Panc1 (cell line): ENCODE data around the gene POLDIP3. TPM values are rescaled to one million over a fixed set of nuclear protein-coding genes. Genes with fewer than 3 reads are reported as not detected.

Experiments
- ATAC-seq: fragments of 200-7000 bp; cut with Tn5 transposase; 2 replicates; pipeline ENCODE4 v1.9.1; 2020; ENCODE audit warnings: mild to moderate bottlenecking, moderate library complexity
- BruUV-seq: library from RNA; stranded (reverse); fragments of 400-500 nt; replicated peaks from 2 replicates; lab custom pipeline; 2021; lab: Mats Ljungman, UMichigan
- CTCF ChIA-PET: fragments of 300-600 bp; sonication (Branson Sonifier 250); formaldehyde crosslinking; loops from one replicate; lab custom pipeline; 2022; ENCODE audit warnings: antibody characterized with exemption; lab: Charles Lee
- POLR2A ChIA-PET: fragments of 300-600 bp; sonication (Branson Sonifier 250); formaldehyde crosslinking; loops from one replicate; lab custom pipeline; 2022; ENCODE audit warnings: antibody characterized with exemption; lab: Charles Lee
- DNase-seq: peaks from one replicate; pipeline ENCODE4 v3.0.0-alpha.2; 2010; ENCODE audit warnings: low read depth, low spot score
- H3K27ac ChIP-seq: 2 replicates; pipeline ENCODE4 v1.5.1; 2011; ENCODE audit warnings: mild to moderate bottlenecking, low read length, inconsistent platforms
- H3K27me3 ChIP-seq: fragments of 200-500 bp; sonication (Bioruptor generic); 2 replicates; pipeline ENCODE4 v1.6.0; 2014; ENCODE audit warnings: low read length, inconsistent platforms; ENCODE audit not compliant: control insufficient read depth, insufficient read depth
- H3K36me3 ChIP-seq: fragments of 200-500 bp; sonication (Bioruptor generic); 2 replicates; pipeline ENCODE4 v1.5.1; 2014; ENCODE audit warnings: inconsistent platforms, mild to moderate bottlenecking, low read length, moderate library complexity; ENCODE audit not compliant: control insufficient read depth, insufficient read depth
- H3K4me1 ChIP-seq: 2 replicates; pipeline ENCODE4 v1.5.1; 2011; ENCODE audit warnings: inconsistent platforms, mild to moderate bottlenecking, low read length, moderate library complexity; ENCODE audit not compliant: control insufficient read depth, insufficient read depth
- H3K4me3 ChIP-seq, 2 experiments: 2 replicates each; pipeline ENCODE4 v1.5.1; 2011 to 2012; ENCODE audit warnings: low read depth in 2 of 2, low read length in 2 of 2, mild to moderate bottlenecking in 2 of 2, inconsistent platforms in 1 of 2, moderate library complexity in 1 of 2
- H3K9me3 ChIP-seq: fragments of 200-500 bp; sonication (Bioruptor generic); 2 replicates; pipeline ENCODE4 v1.5.1; 2014; ENCODE audit warnings: low read depth, mild to moderate bottlenecking, inconsistent platforms, low read length, moderate library complexity; ENCODE audit not compliant: control insufficient read depth, insufficient read depth
- CTCF ChIP-seq: fragments of 450-650 bp; IDR thresholded peaks from 2 replicates; pipeline ENCODE4 v1.5.1; 2017; ENCODE audit warnings: mild to moderate bottlenecking
- POLR2AphosphoS5 ChIP-seq: IDR thresholded peaks from 2 replicates; pipeline ENCODE4 v1.6.1; 2012; ENCODE audit warnings: mild to moderate bottlenecking, low read depth, low read length, moderate library complexity
- REST ChIP-seq, 2 experiments: IDR thresholded peaks; 2 replicates each; pipeline ENCODE4 v1.6.1; 2011 to 2012; ENCODE audit warnings: low read depth in 2 of 2, control low read depth in 1 of 2, low read length in 1 of 2, mild to moderate bottlenecking in 1 of 2, moderate library complexity in 1 of 2; ENCODE audit not compliant: insufficient read depth in 1 of 2
- SIN3A ChIP-seq: IDR thresholded peaks from 2 replicates; pipeline ENCODE4 v1.6.1; 2012; ENCODE audit warnings: low read depth, mild to moderate bottlenecking, low read length, moderate library complexity, borderline replicate concordance; ENCODE audit not compliant: insufficient read depth
- TCF7L2 ChIP-seq: IDR thresholded peaks from 2 replicates; pipeline ENCODE4 v1.6.1; 2011; ENCODE audit warnings: mild to moderate bottlenecking, low read depth, low read length, inconsistent platforms
- in situ Hi-C: cut with HindIII; loops from 2 replicates; pipeline ENCODE4 v1.10.0; 2016; ENCODE audit warnings: low sequenced_read_pairs, low pct_unique_long_range_greater_than_20kb
- intact Hi-C: fragments of 100-400 bp; cut with micrococcal nuclease; formaldehyde crosslinking; loops from one replicate; pipeline ENCODE4 v1.10.0; 2022; ENCODE audit not compliant: unreplicated experiment
- total RNA-seq: library from RNA; stranded (reverse); gene quantifications from one replicate; pipeline ENCODE4 v1.2.1, GENCODE V29; 2021; ENCODE audit not compliant: unreplicated experiment

The POLDIP3 gene
- total RNA-seq, 1 experiment from 2014 or later, result 46.6 TPM

- Histone ChIP-seq H3K27me3 (no peaks in the 10 kb centered on the region), H3K27ac (no peak overlapping the region), H3K4me1 (no peaks in the 10 kb centered on the region; the same call in 1 of the 2 replicates), H3K36me3 (no peaks in the 10 kb centered on the region; the same call in 1 of the 2 replicates), H3K4me3 (no peak overlapping the region), H3K9me3 (no peaks in the 10 kb centered on the region)
- ChIA-PET POLR2A (no interaction called here), CTCF (no interaction called here)
- ATAC-seq (peak; percentile 36; the same call in 1 of the 2 replicates), DNase-seq (no peak)
- BruUV-seq, result no TSS peak
- no peak for TF ChIP-seq TCF7L2
- TF ChIP-seq REST (IDR thresholded peaks at IDR 0.05; ENCODE audit: insufficient read depth in 1 of 2, low read depth in 2 of 2, low read length in 1 of 2), result no peak
- TF ChIP-seq CTCF, result no peak
- TF ChIP-seq POLR2AphosphoS5, result no peak
- no peak for TF ChIP-seq SIN3A
- intact Hi-C loops, result no loop called here
- in situ Hi-C loops, result no loop called here
Observed at GRCh38 chr22:42651134-42651533, 36.5 kb upstream of the POLDIP3 start.

- Histone ChIP-seq H3K9me3 (no peaks in the 10 kb centered on the region), H3K27me3 (no peaks in the 10 kb centered on the region), H3K4me1 (no peaks in the 10 kb centered on the region; the same call in none of the 2 replicates), H3K27ac (peak within 1 kb of the TSS; percentile 85), H3K4me3 (peak within 1 kb of the TSS; percentile 87 to 92), H3K36me3 (no peaks in the 10 kb centered on the region; the same call in 1 of the 2 replicates)
- TF ChIP-seq TCF7L2 (no peak), POLR2AphosphoS5 (peak; percentile 67)
- in situ Hi-C loops, result no loop called here
- DNase-seq (no peak), ATAC-seq (peak; percentile 93)
- CTCF ChIA-PET, result interaction anchor here (0.6 kb wide), 1 partner anchor 127 kb away, joined by 4 read pairs; no protein-coding TSS in a partner anchor
- BruUV-seq, result TSS peak; percentile 97
- POLR2A ChIA-PET, result interaction anchor here (0.6 kb wide), 2 partner anchors 29 to 34 kb away, joined by 3 to 10 read pairs; no protein-coding TSS in a partner anchor
- intact Hi-C loops, result no loop called here
Observed at GRCh38 chr22:42649246-42650099, 34.8 kb upstream of the POLDIP3 start, which contains the start of gene CYB5R3. CYB5R3 (minus strand) TSS chr22:42649392; CDS start chr22:42649315, 77 bp downstream.
